ENCODE results near the gene SCAP.

Gene SCAP

DNA sequence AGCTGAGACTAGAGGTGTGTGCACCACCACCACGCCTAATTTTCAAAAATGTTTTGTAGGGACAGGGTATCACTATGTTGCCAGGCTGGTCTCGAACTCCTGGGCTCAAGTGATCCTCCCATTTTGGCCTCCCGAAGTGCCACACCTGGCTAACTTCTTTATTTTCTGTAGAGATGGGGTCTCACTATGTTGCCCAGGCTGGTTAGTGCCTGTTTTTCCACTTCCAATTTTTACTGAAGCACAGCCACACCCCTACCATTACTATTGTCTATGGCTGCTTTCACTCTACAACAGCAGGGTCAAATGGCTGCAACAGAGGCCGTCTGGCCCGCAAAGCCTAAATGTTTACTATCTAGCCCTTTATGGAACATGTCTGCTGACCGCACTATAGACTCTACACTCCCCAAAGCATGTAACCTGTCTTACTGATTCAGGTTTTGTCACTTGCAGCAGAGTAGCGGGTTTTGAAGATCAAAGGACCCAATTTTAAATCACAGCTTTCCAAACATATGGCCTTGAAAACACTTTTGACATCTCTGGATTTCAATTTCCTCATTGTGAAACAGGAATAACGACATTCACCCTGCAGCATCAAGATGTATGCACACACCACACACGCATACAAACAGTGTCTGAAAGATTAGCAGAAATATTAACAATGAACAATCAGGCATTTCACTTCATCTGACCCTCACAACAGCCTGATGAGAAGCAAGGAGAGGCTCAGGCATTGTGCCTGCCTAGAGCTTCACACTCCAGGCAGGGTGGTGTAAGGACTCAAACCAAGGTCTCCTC is 46.1 kb downstream of the SCAP start:
- no peak for DNase-seq

DNA sequence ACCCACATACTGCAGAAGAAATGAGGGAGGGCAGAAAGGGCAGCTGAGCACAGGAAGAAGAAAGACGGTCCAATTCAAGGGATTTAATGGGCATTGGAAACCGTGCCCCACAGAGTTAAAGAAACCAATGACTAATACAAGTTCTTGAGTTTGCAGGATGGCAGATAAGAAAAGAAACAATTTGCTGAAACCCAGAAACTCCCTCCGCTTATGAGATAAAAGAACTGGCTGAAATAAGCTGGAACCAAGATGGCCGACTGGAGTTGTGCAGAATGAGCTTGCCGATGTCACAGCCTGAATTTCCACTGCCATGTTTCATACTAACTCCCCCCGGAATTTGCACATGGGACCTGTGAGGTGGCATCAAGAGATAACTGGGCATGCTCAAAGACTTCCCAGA is 47.1 kb downstream of the SCAP start:
- DNase-seq, result no peak

DNA sequence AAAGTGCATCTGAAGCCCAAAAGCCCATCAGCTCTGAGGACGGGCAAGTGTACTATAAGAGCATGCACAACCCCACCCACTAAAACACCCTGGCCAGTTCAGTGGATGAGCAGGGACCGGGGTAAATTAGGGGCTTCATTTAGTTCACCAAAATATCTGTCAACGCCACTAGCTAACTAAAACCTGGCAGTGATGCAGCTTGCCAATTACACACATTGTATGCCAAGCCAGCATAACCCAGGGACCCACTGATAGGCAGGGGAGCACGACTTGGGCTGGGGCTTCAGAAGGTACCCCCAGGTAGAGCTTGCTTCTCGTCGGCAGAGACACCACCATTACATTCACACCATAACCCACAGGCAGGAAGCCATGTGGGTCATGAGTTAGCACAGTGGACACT is 47.9 kb downstream of the SCAP start:
- no peak for DNase-seq

DNA sequence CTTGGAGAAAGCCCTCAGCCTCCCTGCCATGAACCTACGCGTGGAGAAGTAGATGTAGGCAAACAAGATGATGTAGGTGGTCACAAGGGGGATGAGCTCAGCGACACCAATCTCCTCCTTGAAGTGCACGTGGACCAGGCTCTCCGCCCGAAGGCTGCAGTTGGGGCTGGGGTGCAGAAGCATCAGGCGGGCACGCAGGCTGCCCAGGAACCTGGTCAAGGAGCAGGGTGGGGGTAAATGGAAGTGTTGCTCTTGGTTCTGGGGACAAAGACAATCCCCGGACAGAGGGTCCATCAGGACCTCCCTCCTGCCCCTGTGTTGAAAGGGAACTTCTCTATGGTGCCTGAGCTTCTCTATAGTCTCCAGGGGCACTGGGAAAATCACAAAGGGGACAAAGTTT is 49.8 kb downstream of the SCAP start:
- DNase-seq, result no peak

GRCh38 chr3:47425383-47425778 is 50.4 kb downstream of the SCAP start:
- DNase-seq, result no peak

- DNase-seq, result no peak
These were observed 51.0 kb downstream of the SCAP start for GRCh38 chr3:47424434-47425382.

GRCh38 chr3:47423548-47424145 is 52.1 kb downstream of the SCAP start:
- no peak for DNase-seq

- no peak for DNase-seq
These were observed 53.0 kb downstream of the SCAP start for GRCh38 chr3:47422743-47423142.

DNA sequence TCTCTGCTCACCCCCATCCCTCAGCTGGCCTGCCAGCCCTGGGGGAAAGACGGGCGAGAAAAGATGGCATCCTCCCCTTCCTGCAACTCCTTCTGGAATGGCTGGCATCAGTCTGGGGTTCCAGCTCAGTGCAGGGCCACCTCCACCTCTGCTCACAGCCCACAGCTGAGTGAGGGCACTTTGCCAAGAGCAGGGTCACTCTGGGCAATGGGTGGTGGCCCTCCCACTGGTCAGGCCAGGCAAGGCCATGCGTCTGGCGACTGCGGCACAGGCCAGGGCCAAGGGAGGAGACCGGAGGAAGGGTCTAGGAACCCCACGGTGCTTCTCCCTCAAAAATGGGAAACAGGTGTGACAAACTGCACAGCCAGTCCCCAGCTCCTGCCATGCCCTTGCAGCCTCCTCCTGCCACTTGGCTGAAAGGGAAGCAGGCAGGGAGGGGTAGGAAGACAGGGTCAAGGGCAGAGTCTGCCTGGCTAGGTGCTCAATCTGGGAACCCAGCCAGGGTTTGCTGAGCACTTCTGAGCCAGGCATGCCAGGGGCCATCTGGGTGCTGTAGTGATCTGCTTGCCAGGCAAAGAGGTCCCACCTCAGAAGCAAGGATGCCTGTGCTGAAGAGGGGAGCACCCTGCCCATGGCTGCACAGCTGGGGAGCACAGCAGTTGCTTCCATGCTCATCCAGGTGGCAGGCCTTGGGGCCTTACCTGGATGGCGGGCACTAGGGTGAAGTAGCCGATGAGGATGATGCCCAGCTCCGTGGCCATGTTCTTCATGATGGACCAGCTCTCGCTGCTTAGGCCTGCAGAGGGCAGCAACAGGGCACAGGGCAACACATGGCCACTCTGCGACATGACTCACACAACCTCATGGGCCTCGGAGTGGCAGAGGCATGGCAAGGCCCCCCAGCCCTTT is 53.7 kb downstream of the SCAP start:
- DNase-seq, result peak; percentile 2

- peak; percentile 18 for DNase-seq
These were observed 54.9 kb downstream of the SCAP start for GRCh38 chr3:47420511-47421484.

- no peak for DNase-seq
These were observed 55.7 kb downstream of the SCAP start for GRCh38 chr3:47420044-47420430.

DNA sequence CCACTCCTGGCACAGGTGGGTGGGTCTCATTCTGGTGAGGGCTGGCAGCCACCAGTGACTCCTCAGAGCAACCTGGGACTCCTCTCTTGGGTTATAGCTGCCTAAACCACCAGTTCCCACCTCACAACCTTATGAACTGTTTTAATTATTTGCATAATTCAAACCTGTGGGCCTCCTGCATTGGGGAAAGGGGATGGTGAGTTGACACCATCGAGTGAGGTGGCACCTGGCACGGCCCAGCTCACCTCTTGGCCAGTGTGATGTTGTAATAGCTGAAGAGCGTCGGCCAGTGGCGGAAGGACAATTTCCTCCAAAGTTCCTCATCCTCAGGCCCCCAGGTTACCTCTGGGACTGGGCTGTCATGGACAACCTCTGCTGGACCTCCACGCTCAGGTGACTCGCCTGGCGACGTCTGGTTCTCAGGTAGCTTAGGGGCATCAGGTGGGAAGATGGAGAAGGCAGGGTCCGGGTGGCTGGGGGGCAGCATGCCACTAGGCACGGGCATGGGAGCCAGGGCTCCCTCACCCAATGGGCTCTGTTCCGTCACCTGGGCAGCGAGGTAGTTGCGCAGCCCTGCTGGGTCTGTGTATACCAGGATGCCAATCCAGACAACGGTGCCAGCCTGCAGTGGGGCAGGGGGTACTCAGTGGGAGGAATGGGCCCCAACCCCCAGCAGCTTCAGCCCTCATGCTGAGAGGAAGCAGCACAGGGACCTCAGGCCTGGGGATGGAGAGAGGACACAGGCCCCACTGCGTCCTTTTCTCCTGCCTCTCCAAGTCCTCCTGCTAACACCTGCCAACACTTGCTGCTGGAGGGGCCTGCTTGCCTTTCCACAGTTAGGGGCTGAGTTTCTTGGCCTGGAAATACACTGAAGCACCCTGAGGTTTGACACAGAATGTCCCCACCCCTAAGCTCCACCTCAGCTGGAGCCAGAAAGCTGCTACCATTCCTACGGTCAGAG is 56.4 kb downstream of the SCAP start:
- no peak for DNase-seq

GRCh38 chr3:47418167-47419082 is 57.3 kb downstream of the SCAP start:
- DNase-seq, result no peak

DNA sequence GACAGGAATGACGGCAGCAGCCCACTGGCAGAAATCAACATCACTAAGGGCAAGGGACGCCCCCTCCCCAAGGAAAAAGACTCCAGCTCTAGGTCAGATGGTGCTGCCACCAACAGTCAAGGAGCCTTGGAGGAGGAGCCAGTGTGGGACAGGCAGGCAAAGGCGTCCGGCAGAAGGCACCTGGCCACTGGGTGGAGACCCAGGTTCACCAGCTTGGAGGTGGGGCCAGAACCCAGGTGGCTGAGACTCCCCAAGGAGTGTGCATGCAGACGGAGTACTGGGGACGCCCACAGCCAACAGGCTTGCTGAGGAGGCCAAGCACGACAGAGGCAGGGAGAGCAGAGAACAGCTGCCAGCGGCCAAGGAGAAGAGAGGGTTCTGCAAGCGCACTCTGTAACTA is 59.7 kb downstream of the SCAP start:
- no peak for DNase-seq

- DNase-seq, result no peak
These were observed 60.8 kb downstream of the SCAP start for GRCh38 chr3:47414666-47415587.

GRCh38 chr3:47414161-47414564 is 61.6 kb downstream of the SCAP start:
- no peak for DNase-seq

- DNase-seq, result no peak
These were observed 62.0 kb downstream of the SCAP start for GRCh38 chr3:47413751-47414150.

Measured in DMS 273 treated with DMSO at 0.1 percent for 48 hours (cell line).